Right lobe of liver (tissue), 4 donors: Measurements from ENCODE around the gene LINC01488.

Experiments
- CTCF ChIP-seq, 4 donors: fragments of 200-600 bp in 3 of 4; fragments of 450-650 bp in 1 of 4; IDR thresholded peaks; one replicate each; pipeline versions ENCODE4 v1.5.1 to v1.8.0; 2016 to 2022; ENCODE audit warnings: antibody characterized with exemption in 4 of 4, mild to moderate bottlenecking in 2 of 4
- POLR2A ChIP-seq: fragments of 450-650 bp; IDR thresholded peaks from one replicate; pipeline ENCODE4 v1.6.1; 2017; ENCODE audit warnings: antibody characterized with exemption, mild to moderate bottlenecking
- donor health status: DM: no; HTN: no; CAD: no.
- donor health status: DM: no; HTN: no; CAD: no.
- donor health status: DM: no; HTN: yes; CAD: no.

GRCh38 chr11:69443968-69444364, 37.5 kb upstream of the LINC01488 start:
- TF ChIP-seq CTCF (IDR thresholded peaks at IDR 0.05) (no peak), POLR2A (no peak)
